Neural cell (in vitro differentiated cells): ENCODE measurements around the gene CRLF1.

Experiments used
- CTCF ChIP-seq: fragments of 450-650 bp; IDR thresholded peaks from 2 replicates; pipeline ENCODE4 v1.5.1; 2014; ENCODE audit warnings: antibody characterized with exemption, mild to moderate bottlenecking, moderate library complexity; ENCODE audit not compliant: poor library complexity, severe bottlenecking
- POLR2AphosphoS5 ChIP-seq: IDR thresholded peaks from 2 replicates; pipeline ENCODE4 v1.6.1; 2012
- RAD21 ChIP-seq: fragments of 450-650 bp; conservative IDR thresholded peaks from 2 replicates; pipeline ENCODE4 v1.6.1; 2014; ENCODE audit warnings: antibody characterized with exemption, mild to moderate bottlenecking, moderate library complexity

- TF ChIP-seq RAD21 (no peak), POLR2AphosphoS5 (no peak), CTCF (no peak)
Measured at GRCh38 chr19:18586306-18586705, 20.3 kb downstream of the CRLF1 start.
